ENCODE data around the gene TCTN3.
"Not testable (repeated sequence)": the region's sequence is repeated elsewhere in the genome, so short reads cannot be mapped to it uniquely, and the experiment has no call there.

TCTN3 gene, protein sequence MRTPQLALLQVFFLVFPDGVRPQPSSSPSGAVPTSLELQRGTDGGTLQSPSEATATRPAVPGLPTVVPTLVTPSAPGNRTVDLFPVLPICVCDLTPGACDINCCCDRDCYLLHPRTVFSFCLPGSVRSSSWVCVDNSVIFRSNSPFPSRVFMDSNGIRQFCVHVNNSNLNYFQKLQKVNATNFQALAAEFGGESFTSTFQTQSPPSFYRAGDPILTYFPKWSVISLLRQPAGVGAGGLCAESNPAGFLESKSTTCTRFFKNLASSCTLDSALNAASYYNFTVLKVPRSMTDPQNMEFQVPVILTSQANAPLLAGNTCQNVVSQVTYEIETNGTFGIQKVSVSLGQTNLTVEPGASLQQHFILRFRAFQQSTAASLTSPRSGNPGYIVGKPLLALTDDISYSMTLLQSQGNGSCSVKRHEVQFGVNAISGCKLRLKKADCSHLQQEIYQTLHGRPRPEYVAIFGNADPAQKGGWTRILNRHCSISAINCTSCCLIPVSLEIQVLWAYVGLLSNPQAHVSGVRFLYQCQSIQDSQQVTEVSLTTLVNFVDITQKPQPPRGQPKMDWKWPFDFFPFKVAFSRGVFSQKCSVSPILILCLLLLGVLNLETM

DNA sequence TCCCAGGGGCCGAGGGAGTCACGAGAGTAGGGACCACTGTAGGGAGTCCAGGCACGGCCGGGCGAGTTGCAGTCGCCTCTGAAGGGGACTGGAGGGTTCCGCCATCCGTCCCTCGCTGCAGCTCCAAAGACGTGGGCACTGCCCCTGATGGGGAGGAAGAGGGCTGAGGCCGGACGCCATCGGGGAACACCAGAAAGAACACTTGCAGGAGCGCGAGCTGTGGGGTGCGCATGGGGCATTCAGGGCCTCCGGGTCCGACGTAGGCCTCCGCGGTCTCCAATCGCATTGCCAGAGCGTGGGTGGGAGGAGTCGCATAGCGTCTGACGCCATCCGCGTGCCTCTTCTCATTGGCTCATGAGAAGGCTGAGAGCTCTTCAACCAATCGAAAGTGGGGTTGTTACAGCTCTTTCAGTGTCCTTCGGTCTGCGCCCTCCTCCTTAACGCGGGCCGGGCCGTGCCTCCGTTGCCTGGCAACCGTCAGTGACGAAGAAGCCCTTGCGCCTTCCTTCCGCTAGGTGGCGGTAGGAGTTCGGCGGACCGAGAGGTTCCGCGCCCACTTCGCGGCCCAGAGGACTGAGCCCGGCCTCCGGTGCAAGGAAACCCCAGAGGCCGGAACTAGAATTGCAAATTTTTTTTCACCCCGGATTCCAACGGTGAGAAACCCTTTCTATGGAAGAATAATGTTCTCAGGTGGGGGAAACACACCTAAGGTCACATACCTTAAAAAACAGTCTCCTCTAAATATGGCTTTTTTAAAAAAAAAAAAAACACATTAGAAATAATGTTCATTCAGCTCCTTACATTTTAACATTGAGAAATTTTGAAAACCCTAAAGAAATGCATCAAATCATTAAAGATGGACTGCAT is at the start of gene TCTN3:
TSS of gene TCTN3 (minus strand) at position 260 of the 867 bp plus-strand sequence. CDS start at position 232, 28 bp downstream.
- peak; percentile 100 for DNase-seq

- DNase-seq: no peak
Measured at GRCh38 chr10:95742962-95743535, 49.3 kb upstream of the TCTN3 start.

- no peak for DNase-seq
Measured at GRCh38 chr10:95742485-95742884, 48.8 kb upstream of the TCTN3 start.

DNA sequence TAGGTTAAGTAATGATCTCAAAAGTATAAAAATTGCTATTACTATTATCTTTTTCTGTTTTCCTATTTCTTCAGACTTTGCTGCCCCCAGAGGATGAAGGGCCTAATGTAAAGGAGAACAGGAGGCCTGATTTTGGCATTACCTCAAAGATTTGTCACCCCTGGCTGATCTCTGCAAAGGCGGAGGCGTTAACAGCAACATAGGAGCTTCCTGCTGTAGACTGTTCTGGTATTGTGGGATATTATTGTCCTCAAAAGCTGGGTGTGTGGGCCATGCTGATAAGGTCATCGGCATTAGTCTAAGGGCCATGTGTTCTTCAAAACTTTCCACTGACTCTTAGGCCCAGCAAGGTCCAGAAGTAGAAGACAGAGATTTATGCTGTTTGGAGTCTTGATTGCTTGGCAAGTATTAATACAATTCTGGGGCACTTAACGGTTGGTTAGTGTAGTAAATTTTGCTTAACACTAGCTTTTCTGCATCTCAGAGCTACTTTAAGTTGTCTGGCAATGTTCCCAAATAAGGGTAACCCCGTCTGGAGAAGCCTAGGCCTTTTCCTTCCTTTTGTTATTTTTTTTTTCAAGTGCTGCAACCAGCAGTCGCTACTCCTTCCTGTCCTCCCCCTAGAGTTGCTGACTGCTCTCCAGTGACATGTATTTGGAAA is 48.2 kb upstream of the TCTN3 start:
- DNase-seq: peak; percentile 81

GRCh38 chr10:95739056-95739455 is 45.3 kb upstream of the TCTN3 start:
- DNase-seq: no peak

- not testable (repeated sequence) for DNase-seq
Measured at GRCh38 chr10:95732907-95733306, 39.2 kb upstream of the TCTN3 start.

DNA sequence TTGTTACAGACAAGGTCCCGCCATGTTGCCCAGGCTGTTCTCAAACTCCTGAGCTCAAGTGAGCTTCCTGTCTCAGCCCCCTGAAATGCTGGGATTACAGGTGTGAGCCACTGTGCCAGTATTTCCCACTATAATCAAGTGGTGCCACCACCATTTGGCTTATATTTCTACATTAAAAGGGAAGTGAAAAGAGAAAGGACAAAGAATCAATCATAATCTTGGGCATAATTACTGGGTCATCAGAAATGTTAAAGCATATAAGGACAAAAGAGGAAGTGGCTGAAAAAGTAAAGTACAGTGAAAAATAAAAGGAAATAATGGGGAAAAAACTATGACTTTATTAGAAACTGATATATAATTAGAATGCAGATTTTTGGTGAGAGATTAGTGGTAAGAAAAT is 36.5 kb upstream of the TCTN3 start:
- DNase-seq: peak; percentile 9

DNA sequence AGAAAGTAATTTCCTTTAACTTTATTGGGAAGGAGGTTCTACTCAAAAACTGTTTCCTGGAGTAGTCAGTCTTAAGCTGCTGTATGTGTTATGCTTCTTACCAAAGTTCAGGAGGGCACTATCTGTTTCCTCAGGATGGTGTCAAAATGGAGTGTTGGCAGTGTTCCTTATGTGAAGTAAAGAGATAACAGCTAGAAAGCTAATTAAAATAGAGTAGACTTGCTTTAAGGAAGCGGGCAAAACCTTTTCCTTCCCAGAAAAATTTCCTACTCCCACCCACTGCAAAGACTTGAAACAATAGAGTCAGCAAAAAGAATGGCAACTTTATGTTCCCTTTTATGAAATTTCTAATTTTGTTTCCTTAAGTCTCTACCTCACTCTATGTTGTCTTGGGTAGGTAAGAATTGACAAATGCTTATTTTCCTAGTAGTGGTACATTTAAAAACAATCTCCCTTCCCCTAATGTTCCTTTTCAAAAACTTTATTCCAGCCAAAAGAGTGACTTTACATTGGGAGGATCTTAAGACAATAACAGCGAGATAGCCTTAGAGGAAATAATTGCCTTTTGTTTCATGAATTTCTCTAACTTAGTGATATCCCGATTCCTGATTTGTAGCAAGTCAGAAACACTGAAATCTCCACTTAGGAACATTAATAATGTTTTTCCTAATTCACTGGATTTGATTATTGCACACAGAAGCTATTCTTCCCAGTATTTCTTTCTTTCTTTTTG is 35.8 kb upstream of the TCTN3 start:
- DNase-seq: peak; percentile 62

DNA sequence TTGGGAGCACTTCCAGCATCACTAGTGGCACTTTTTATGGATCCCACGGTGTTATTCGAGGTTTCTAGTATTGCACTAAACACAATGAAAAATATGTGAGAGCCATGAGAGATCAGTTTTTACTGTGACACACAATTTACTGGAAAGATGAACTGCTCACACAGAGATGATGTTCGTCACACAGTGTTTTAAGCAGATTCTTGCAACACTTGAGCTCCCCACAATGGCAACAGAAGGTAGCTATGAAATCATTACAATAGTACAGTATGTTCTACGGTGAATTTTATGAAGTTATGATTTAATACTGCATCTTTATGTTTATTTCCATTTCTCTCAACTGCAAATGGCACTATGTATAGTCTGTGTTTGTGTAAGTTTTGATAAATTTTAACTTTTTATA is 34.8 kb upstream of the TCTN3 start:
- peak; percentile 45 for DNase-seq

DNA sequence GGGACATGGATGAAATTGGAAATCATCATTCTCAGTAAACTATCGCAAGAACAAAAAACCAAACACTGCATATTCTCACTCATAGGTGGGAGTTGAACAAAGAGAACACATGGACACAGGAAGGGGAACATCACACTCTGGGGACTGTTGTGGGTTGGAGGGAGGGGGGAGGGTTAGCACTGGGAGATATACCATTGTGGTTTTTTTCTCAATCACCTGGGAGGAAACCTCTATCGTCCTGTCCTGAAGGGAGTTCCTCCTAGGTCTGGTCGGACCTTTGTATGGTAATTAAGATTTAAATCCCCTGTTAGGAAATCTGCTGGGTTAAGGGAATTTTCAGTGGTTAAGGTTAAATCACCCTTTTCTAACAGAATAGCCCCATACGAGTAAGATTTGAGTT is 28.8 kb upstream of the TCTN3 start:
- DNase-seq: not testable (repeated sequence)

DNA sequence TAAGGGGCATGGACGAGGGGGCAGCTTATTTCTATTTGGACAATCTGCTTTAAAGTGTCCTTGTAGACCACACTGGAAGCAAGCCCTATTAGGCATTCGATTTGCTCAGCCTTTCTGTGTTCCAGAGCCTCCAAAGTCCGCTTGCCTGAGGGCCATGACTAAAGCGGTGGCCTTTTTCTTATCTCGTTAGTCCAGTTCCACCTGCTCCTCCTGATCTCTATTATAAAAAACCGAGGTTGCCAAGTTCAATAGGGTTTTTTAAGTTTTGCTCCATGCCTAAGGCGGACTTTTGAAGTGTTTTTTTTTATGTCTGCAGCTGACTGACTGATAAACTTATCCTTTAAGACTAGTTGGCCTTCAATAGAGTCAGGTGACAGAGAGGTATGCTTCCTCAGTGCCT is 27.0 kb upstream of the TCTN3 start:
- DNase-seq: peak; percentile 66

- DNase-seq: no peak
Measured at GRCh38 chr10:95716866-95717265, 23.1 kb upstream of the TCTN3 start.

GRCh38 chr10:95716466-95716865 is 22.7 kb upstream of the TCTN3 start:
- DNase-seq: no peak

- no peak for DNase-seq
Measured at GRCh38 chr10:95711492-95711891, 17.8 kb upstream of the TCTN3 start.

DNA sequence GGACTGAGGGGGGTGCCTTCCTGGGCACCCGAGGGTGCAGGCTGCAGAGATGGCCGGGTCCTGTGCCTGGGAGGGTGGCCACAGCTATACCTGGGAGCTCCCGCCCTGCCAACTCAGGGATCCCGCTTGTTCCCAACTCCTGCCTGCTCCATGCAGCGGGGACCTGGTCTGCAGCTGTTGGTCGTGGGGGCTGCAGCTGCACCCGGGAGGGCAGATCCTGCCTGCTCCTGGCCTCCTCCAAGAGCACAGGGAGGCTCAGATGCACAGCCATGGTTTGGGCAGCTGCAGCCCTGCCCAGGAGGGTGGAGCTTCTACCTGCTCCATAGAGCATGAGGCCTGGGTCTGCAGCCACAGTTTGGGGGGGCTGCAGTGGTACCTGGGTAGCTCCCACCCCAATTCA is 13.3 kb upstream of the TCTN3 start:
- no peak for DNase-seq

DNA sequence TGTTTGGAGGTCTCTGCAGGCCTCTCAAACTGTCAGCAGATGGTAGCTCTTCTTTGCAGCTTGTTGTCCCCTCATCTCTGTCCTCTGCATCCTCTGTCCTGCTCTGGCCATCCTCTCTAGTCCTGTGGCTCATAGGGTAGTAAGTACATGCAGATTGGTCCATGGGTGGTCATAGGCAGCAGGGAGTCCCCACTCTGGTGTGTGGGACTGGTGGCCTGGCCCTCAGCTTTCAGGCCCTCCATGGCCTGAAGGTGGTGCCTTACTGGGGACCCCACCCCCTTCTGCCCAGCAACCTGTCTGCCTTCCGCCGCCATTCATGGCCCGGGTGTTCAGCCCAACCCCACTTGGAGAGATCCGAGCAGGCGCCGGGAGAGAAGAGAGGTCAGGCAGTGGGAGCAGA is 12.8 kb upstream of the TCTN3 start:
- DNase-seq: no peak

DNA sequence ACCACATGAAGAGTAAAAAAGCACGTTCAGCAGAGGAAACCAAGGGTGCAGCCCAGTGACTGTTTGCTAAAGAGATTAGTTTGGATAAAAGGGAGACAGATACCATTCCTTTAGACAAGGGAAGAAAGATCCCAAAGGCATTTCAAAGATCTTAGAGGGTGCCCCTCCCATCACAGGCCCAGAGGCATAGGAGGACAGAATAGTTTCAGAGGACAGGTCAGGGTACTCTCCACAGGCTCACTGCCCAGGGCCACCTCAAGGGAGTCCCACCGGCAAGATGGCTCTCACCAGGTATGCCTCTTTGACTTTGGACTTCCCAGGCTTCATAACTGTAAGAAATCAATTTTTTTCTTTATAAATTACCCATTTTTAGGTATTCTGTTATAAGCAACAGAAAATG is 4.7 kb upstream of the TCTN3 start:
- DNase-seq: no peak

GRCh38 chr10:95697429-95697828 is 3.7 kb upstream of the TCTN3 start:
- peak; percentile 18 for DNase-seq

DNA sequence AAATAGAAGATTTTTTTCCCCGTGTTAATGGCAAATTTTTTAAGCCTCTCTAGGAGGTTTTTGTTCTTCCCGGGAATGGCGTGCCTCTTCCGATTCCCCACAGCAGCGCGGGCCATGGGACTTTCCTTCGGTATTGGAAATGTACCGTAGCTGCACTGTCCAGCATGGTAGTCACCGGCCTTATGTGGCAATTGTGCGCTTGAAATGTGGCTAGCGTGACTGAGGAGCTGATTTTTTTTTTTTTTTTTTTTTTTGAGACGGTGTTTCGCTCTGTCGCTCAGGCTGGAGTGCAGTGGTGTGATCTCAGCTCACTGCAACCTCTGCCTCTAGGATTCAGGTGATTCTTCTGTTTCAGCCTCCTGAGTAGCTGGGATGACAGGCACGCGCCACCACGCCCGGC is 938 bp upstream of the TCTN3 start:
- no peak for DNase-seq

DNA sequence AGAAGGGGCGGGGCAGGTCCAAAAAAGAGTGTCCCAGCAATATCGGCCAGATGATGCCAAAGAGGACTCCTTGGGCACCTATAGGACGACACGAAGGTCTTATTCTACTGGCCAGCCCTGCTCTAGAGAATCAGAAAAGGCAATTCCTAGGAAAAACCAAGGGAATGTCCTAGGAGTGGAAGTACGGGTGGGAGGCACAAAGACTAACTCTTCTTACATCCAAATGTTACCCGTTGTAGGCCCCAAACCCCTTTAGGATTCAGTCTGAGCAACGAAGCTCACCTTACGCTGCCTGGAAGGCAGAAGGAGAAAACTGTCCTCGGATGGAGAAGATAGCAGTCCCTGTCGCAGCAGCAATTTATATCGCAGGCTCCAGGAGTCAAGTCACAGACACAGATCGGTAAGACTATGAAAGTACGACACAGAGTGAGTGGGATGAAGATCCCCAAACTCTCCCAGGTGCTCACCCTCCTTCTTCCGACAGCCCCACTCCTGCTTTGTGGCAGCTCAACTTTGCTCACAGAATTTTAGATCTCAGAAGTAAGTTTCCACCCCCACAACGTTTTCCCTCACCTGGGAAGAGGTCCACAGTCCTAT is 558 bp downstream of the TCTN3 start:
- peak; percentile 8 for DNase-seq

DNA sequence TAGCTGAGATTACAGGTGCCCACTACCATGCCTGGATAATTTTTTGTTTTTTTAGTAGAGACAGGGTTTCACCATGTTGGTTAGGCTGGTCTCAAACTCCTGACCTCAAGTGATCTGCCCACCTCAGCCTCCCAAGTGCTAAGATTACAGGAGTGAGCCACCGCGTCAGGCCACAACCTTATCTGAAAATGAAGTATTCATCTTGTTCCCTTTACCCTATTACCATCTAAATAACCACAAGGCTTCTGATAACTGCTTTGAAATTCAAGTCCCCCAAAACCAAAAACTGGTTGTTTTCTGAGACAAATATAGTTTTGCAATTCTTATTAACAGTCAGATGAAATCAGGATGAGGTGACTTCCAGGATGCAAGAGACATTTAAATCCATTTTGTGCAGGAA is 2.4 kb downstream of the TCTN3 start:
- DNase-seq: peak; percentile 52

- DNase-seq: no peak
Measured at GRCh38 chr10:95688648-95689047, 5.1 kb downstream of the TCTN3 start.
